ENCODE data around the gene ZFP91.

Gene ZFP91

GRCh38 chr11:58580311-58580710 lies 1.4 kb downstream of the ZFP91 start:
- TF ChIP-seq, protein P1, sequence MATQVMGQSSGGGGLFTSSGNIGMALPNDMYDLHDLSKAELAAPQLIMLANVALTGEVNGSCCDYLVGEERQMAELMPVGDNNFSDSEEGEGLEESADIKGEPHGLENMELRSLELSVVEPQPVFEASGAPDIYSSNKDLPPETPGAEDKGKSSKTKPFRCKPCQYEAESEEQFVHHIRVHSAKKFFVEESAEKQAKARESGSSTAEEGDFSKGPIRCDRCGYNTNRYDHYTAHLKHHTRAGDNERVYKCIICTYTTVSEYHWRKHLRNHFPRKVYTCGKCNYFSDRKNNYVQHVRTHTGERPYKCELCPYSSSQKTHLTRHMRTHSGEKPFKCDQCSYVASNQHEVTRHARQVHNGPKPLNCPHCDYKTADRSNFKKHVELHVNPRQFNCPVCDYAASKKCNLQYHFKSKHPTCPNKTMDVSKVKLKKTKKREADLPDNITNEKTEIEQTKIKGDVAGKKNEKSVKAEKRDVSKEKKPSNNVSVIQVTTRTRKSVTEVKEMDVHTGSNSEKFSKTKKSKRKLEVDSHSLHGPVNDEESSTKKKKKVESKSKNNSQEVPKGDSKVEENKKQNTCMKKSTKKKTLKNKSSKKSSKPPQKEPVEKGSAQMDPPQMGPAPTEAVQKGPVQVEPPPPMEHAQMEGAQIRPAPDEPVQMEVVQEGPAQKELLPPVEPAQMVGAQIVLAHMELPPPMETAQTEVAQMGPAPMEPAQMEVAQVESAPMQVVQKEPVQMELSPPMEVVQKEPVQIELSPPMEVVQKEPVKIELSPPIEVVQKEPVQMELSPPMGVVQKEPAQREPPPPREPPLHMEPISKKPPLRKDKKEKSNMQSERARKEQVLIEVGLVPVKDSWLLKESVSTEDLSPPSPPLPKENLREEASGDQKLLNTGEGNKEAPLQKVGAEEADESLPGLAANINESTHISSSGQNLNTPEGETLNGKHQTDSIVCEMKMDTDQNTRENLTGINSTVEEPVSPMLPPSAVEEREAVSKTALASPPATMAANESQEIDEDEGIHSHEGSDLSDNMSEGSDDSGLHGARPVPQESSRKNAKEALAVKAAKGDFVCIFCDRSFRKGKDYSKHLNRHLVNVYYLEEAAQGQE (IDR thresholded peaks at IDR 0.05; ENCODE audit: insufficient read depth in 1 of 2, low read depth in 2 of 2, low read length in 2 of 2), result no peak
- TF ChIP-seq POLR2AphosphoS5 (IDR thresholded peaks at IDR 0.05; ENCODE audit: low read depth, low read length), result no peak

DNA sequence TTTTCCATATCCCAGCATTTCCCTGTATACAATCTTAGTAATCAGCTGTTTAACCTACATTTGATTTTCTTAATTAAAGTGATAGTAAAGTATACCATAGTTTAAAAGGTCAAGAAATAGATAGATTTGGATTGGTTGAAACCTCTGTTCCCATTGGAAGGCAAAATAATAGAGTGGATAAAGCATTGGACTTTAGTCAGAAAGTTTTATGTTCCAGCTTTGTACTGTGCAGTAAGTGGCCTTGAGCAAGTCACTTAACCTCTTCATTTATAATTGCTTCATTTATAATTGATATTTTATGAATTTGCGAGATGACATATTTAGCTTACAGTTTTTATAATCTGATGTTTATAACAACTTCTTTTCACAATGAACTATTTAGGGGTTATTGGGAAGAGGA lies 3.6 kb downstream of the ZFP91 start:
- TF ChIP-seq, protein P1 (IDR thresholded peaks at IDR 0.05; ENCODE audit: insufficient read depth in 1 of 2, low read depth in 2 of 2, low read length in 2 of 2), result no peak
- TF ChIP-seq TAF1 (IDR thresholded peaks at IDR 0.05; ENCODE audit: borderline replicate concordance, insufficient read depth, low read length) (no peak), FOXP2 (optimal IDR thresholded peaks at IDR 0.05; ENCODE audit: borderline replicate concordance, extremely low read depth, extremely low read length, insufficient read depth) (no peak), SIN3A (IDR thresholded peaks at IDR 0.05; ENCODE audit: borderline replicate concordance, insufficient read depth, low read length) (no peak), POLR2AphosphoS5 (IDR thresholded peaks at IDR 0.05; ENCODE audit: low read depth, low read length) (no peak)

GRCh38 chr11:58586998-58587397 lies 8.1 kb downstream of the ZFP91 start:
- TF ChIP-seq TAF1 (IDR thresholded peaks at IDR 0.05; ENCODE audit: borderline replicate concordance, insufficient read depth, low read length) (no peak), POLR2AphosphoS5 (IDR thresholded peaks at IDR 0.05; ENCODE audit: low read depth, low read length) (no peak), SIN3A (IDR thresholded peaks at IDR 0.05; ENCODE audit: borderline replicate concordance, insufficient read depth, low read length) (no peak)
- TF ChIP-seq, protein P1 (IDR thresholded peaks at IDR 0.05; ENCODE audit: insufficient read depth in 1 of 2, low read depth in 2 of 2, low read length in 2 of 2), result no peak

DNA sequence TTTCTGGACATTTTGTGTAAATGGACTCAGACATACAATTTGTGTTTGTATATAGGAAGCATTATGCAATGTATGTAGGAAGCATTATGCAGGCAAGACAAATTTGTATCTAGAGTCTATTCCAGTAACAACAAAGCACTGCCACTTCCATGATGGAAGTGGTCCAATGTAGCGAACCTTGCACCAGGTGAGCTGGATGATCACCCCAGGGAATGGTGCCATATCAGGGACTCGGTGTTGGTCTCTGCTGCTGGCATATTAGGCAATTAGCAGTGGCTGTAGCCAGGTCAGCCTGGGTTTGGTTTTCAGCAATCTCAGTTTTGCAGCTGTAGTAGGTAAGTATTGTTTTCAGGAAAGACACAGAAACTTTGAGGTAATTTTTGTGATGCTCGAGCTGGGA lies 12.8 kb downstream of the ZFP91 start:
- TF ChIP-seq SIN3A (IDR thresholded peaks at IDR 0.05; ENCODE audit: borderline replicate concordance, insufficient read depth, low read length), result no peak
- TF ChIP-seq POLR2AphosphoS5 (IDR thresholded peaks at IDR 0.05; ENCODE audit: low read depth, low read length), result no peak
- TF ChIP-seq FOXP2 (optimal IDR thresholded peaks at IDR 0.05; ENCODE audit: borderline replicate concordance, extremely low read depth, extremely low read length, insufficient read depth), result no peak
- no peak for TF ChIP-seq TAF1 (IDR thresholded peaks at IDR 0.05; ENCODE audit: borderline replicate concordance, insufficient read depth, low read length)
- TF ChIP-seq, protein P1 (IDR thresholded peaks at IDR 0.05; ENCODE audit: insufficient read depth in 1 of 2, low read depth in 2 of 2, low read length in 2 of 2), result no peak

DNA sequence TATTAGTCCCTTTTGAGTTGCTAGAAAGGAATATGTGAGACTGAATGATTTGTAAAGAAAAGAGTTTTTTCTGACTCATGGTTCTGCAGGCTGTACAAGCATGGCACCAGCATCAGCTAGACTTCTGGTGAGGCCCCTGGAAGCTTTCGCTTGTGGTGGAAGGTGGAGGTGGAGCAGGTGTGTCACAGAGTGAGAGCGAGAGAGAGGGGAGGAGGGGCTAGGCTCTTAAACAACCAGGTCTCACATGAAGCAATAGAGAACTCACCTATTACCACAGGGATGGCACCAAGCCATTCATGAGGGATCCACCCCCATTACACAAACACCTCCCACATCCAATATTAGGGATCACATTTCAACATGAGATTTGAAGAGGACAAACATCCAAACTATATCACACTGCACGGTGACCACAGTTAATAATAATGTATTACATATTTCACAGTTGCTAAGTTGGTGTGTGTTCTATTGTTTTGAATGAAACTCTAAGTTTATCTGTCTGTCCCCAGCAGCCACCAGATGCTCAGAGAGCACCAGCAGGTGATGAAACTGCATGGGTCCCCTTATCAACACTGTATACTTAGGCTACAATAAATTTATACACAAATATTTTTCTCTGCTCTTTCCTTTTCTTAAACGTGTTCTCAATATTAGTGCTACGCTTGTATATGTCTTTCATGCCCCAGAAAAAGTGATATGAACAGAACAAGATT lies 14.1 kb downstream of the ZFP91 start:
- no peak for TF ChIP-seq TAF1 (IDR thresholded peaks at IDR 0.05; ENCODE audit: borderline replicate concordance, insufficient read depth, low read length)
- TF ChIP-seq, protein P1 (IDR thresholded peaks at IDR 0.05; ENCODE audit: insufficient read depth in 1 of 2, low read depth in 2 of 2, low read length in 2 of 2), result no peak
- no peak for TF ChIP-seq SIN3A (IDR thresholded peaks at IDR 0.05; ENCODE audit: borderline replicate concordance, insufficient read depth, low read length)
